A549 treated with RU486 at 1 μM for 4 hours (cell line): ENCODE results near the gene SCML2. TPM values are rescaled to one million over a fixed set of nuclear protein-coding genes. Genes with fewer than 3 reads are reported as not detected.

Source experiments
- total RNA-seq: library from RNA; stranded (reverse); fragments of 200-300 nt; extraction: Qiagen RNA extraction; gene quantifications from 5 replicates; pipeline ENCODE4 v1.2.3, GENCODE V29; 2022; ENCODE audit warnings: low read depth

The SCML2 gene
- total RNA-seq, result 6.7 to 9.8 TPM (median 8.0 TPM) in 5 replicates

GRCh38 chrX:18354369-18355223 is at the start of gene SCML2:
Gene SCML2 (minus strand): TSS chrX:18354688. CDS start chrX:18334071, 20,617 bp downstream.

GRCh38 chrX:18220786-18221185 is 133.7 kb downstream of the SCML2 start, which contains the start of gene BEND2:
Gene BEND2 (minus strand): TSS chrX:18220886. CDS start chrX:18220750, 136 bp downstream.

Other genes with a start within 250 kb of the SCML2 start
- not detected in 5 replicates for gene BEND2, start 133.8 kb downstream of the SCML2 start, total RNA-seq
- gene CDKL5, start 70.9 kb upstream of the SCML2 start, total RNA-seq, result 2.6 to 5.6 TPM (median 4.7 TPM) in 5 replicates